Skeletal muscle cell (primary cell): Measurements from ENCODE around the gene MID1.
A peak's percentile ranks its signal among the peaks of the same experiment; 100 is the strongest.

Source experiments
- DNase-seq: peaks from one replicate; pipeline ENCODE4 v3.0.0-alpha.2; 2010; ENCODE audit warnings: low read depth
- H3K4me3 ChIP-seq: 2 replicates; pipeline ENCODE4 v1.5.1; 2011; ENCODE audit warnings: low read depth, mild to moderate bottlenecking, control low read depth, low read length, moderate library complexity

The MID1 gene

DNA sequence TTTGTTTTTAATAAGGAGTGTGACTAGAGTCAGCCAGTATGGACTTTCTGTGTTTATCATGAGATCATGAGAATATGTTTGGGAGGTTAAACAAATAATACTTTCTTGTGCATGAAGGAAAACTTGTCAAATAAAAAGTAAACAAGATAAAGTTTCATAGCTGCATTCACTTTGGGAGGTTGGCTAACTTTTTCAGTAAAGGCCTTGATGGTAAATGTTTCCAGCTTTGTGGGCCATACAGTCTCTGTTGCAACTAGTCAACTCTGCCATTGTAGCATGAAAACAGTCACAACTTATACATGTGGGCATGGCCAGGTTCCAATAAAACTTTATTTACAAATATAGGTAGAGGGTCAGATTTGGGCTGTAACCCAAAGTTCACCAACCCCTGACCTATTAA, 150.4 kb downstream of the MID1 start:
- H3K4me3 ChIP-seq: no peak overlapping the region
- DNase-seq: no peak

GRCh38 chrX:10467793-10468192, 152.6 kb downstream of the MID1 start:
- no peak overlapping the region for H3K4me3 ChIP-seq
- no peak for DNase-seq

GRCh38 chrX:10465254-10465653, 155.1 kb downstream of the MID1 start:
- DNase-seq: no peak
- H3K4me3 ChIP-seq: no peak overlapping the region

DNA sequence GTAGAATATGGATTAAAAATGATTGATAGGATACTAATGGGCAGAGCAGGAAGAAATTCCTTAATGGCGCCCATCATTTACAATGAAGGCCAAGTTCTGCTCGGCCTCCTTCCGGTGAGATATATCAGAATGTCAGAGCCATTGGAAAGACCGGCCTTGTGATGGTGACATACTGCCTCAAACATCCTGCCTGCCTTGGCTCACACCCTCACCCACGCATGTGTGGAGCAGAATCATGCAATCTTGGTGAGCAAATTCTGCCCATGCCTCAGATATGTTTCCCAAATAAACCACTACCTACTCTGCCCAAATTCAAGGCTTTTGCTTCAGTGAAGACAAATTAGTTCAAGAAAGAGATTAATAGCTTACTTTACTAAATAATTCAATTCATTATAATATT, 163.3 kb downstream of the MID1 start:
- DNase-seq: no peak
- no peak overlapping the region for H3K4me3 ChIP-seq

GRCh38 chrX:10453945-10454344, 166.4 kb downstream of the MID1 start:
- DNase-seq: no peak
- H3K4me3 ChIP-seq: no peak overlapping the region

- no peak for DNase-seq
- no peak overlapping the region for H3K4me3 ChIP-seq
Measured at GRCh38 chrX:10450959-10451355, 169.4 kb downstream of the MID1 start.

DNA sequence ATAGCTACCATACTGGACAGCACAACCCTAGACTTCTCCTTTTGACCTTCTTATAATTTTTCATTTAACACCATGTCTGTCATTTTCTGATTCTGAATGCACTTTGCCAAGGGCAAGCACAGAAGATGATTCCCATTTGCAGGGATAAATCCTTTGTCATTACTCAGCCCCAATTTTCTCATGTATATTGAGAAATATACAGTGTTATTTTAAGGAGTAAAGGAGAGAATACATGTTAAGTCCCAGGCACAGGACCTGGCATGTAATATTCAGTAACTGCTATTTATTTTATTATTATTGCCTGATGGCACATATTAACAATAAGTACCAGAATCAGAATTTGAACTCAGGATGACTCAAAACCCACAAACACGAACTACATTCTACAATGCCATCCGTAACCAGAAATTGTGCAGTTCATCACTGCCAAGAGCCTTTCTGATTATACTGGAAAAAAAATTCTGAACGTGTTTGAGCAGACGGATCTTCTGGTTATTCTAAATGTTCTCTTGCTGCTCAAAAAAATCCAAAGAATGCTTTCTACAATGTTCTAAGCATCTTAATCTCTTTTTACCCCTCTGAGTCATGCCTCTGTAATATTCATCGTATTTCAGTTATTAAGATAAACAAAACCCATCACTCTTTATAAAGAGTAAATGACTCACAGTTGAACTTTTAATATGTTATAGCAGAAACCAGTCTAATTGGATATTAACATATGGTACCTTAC, 170.0 kb downstream of the MID1 start:
- DNase-seq: peak; percentile 42
- no peak overlapping the region for H3K4me3 ChIP-seq

DNA sequence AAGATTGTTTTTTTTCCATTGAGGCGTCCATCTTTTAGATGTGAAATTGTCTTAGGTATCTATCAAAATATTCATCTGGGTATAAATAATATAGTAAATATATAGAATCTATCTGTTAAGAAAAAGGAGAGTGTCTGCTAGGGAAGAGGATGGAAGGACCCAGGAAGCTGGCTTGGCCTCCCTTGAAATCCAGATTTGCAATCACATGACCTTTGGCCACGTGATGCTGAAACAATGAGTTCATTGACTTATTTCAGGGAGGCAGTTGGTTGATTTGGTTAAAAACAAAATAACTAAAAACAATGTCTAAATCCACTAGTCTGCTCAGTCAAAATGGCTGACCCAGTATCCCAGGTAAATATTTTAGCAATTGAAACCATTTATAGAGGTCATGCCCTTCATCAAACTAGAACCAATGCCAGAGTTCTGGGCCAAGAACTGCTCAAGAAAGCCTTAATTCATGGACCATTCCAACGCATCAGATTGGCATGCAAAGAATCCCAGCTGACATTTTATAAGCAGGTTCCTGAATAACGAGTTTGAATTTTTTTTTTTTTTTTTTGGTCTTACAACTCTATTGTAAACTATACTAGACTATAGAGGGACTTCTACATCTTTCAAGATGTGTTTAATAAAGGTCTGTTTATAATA, 172.7 kb downstream of the MID1 start:
- DNase-seq: no peak
- H3K4me3 ChIP-seq: no peak overlapping the region

- no peak overlapping the region for H3K4me3 ChIP-seq
- no peak for DNase-seq
Measured at GRCh38 chrX:10444204-10444603, 176.2 kb downstream of the MID1 start.

DNA sequence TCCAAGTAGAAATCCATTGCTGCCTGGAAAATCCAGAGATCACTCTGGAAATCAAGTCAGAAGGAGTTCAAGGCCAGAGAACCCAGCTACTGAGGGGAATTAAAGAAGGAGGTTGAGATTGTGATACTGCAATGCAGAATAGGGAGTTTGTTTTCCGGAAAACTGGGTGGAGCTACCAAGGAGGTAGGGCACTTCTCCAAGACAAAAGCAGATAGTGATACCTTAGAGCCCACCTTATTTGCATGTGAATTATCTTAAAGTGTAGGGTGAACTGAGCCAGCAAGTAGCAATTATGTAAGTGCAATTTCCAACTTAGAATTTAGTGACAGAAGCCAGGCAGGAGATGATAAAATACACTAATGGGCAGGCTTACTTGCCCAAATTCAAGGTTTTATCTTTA, 178.9 kb downstream of the MID1 start:
- no peak for DNase-seq
- no peak overlapping the region for H3K4me3 ChIP-seq

GRCh38 chrX:10433296-10433965, 187.0 kb downstream of the MID1 start:
- H3K4me3 ChIP-seq: no peak overlapping the region
- no peak for DNase-seq

DNA sequence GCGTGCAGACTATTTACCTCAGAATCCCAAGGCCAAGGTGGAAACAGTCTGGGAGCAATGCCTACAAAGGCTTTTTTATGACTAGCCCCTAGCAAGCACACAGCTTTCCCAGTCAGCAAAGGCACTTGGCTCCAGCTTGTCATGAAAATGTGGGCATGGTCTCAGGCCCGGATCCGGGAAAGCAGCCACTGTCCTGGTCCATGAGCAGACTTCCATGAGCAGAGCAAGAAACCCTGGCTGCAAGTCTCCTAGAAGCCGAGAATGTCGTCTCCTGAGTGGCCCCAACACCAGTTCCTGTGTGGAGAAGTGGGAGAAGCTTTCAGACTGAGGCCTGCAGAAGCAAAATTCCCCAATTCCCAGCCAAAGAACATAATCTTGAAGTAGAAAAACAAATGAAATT, 190.5 kb downstream of the MID1 start:
- no peak for DNase-seq
- no peak overlapping the region for H3K4me3 ChIP-seq

DNA sequence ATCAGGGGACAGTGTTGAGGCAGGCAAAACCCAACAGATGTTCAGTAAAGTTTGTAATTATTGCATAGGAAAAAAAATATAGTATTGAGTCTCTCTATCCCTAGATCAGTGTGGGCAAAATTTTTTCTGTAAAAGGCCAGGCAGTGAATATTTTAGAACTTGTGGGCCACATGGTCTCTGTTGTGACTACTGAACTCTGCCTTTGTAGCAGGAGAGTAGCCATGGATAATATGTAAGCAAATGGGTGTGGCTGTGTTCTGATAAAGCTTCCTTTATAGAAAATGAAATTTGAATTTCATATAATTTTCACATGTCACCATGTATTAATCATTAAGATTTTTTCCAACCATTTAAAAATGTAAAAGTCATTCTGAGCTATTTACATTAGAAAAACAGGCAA, 193.1 kb downstream of the MID1 start:
- H3K4me3 ChIP-seq: no peak overlapping the region
- no peak for DNase-seq

GRCh38 chrX:10423716-10424115, 196.7 kb downstream of the MID1 start:
- DNase-seq: no peak
- no peak overlapping the region for H3K4me3 ChIP-seq

DNA sequence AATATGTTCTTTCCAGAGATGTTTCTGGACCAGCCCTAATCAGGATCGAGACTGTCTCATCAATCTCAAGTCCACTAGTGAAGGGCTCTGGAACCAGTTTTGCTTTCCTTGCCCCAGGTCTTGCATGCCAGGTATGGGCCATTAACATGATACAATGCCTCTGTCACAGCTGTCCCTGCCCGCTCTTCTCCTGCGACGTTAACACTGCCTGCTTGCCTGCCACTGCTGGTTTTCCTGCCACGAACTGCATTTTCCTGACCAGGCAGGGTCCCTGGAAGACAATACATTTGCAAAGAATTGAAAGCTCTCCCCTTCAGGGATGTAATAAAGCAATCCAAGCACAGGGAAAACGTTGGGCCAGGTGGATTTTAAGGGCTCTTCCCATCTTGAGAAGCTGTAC, 200.3 kb downstream of the MID1 start:
- DNase-seq: no peak
- H3K4me3 ChIP-seq: no peak overlapping the region

DNA sequence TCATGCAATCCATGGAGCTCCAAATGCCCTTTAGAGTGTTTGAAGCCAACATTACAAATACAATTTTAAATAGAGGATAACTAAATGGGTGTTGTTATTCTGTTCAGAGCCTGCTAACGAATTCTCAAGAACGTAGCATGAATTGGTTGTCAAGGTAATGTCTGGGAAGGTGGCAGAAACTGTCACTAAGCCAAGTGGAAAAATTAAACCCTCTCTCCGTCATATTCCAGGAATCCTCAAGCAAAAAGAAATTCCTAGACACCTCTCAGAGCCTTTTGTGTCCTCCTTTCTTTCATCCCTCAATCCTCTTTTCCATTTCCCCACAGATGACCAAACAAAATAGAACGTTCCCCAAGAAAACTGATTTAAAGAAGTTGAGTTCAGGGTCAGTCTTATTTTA, 204.0 kb downstream of the MID1 start:
- no peak overlapping the region for H3K4me3 ChIP-seq
- no peak for DNase-seq

- DNase-seq: peak; percentile 4
- H3K4me3 ChIP-seq: no peak overlapping the region
Measured at GRCh38 chrX:10415306-10416001, 204.9 kb downstream of the MID1 start.

DNA sequence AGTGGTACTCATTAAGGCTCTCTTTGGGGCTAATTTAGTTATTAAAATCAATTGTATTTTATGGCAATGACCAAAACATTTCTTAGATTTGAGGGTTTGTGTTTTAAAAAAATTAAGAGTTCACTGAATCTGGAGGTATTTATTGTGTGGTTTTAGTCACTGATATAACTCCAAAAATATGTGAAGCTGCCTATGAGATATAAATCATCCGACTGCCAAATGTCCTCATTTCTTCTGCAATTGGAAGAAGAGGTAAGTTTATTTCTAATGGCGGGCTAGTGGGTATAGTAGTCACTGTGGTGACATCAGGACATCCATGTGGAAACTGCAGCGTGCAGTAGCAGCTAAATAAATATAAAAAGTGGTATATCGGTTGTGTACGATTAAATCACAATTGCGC, 205.5 kb downstream of the MID1 start:
- no peak for DNase-seq
- H3K4me3 ChIP-seq: no peak overlapping the region

- DNase-seq: no peak
Measured at GRCh38 chrX:10414156-10414824, 206.1 kb downstream of the MID1 start.

GRCh38 chrX:10404436-10404835, 215.9 kb downstream of the MID1 start:
- H3K4me3 ChIP-seq: no peak overlapping the region
- no peak for DNase-seq

More at GRCh38 chrX:10414156-10414824, 206.1 kb downstream of the MID1 start:
- H3K4me3 ChIP-seq: no peak overlapping the region
